HL-60/S4 treated with retinoic acid at 250 ng/mL for 4 days and 3 days (cell line): Measurements from ENCODE around the gene ZIC2.

Experiments used
- in situ Hi-C: fragments of 300-500 bp; cut with MboI; formaldehyde crosslinking; loops from 2 replicates; pipeline ENCODE4 v1.7.0; 2022; ENCODE audit warnings: low sequenced_read_pairs

The ZIC2 gene

DNA sequence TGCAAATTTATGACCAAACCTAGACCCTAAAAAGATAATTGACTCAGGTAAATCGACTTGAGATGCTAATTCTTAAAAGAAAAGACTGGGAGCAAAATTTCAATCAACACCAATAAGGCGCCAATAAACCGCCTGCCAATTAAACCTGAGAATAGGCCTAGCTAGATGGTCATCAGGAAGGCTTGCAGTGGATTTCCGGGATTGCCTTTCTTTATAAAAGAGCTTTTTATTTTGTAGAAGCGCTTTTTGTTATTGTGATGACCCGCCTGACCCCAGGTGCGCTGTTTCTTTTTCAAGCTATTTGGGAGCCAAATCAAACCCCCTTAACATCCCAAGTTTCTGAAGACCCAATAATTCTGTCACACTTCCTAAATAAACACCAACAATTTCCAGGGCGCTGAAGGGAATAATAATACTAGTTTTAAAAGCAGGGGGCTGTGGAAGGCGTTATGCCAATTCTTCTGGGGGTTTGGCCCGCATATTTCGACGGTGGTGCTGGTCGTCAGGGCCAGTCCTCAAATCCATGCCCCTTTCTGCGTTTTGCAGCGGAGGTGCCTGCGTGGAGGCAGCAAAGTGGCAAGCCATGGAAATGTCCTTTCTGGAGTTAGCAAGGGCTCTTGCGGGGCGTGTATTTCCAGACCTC, 7.2 kb upstream of the ZIC2 start:
- in situ Hi-C loops = no loop called here

DNA sequence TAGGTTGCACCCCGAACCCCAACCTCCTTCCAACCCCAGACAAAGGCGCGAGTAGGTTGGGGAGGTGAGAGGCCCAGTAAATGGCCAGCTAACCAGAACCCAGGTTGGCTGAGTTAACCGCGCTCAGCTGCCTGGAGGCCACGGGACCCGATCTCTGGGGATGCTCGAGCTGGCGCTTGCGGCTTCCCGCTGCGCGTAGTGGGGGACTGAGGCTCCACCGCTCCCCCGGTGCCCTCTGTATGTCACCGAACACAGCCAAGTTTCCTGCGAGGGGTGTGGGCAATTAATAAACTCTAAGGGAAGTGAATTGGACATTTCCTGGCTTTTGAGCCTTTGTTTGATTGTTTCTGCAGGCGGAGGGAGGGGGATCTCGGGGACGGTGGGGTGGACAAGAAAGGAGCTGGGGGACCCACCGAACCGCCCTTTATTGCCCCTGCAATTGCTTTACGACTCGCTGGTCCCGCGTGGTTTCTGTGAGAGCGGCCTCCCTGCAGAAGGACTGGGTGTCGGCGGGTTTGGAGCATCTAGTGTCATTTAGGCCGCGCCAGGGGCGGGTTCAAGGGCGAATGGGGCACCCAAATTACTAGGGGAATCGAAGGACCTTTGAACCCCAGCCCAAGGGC, 6.5 kb upstream of the ZIC2 start:
- in situ Hi-C loops = no loop called here

DNA sequence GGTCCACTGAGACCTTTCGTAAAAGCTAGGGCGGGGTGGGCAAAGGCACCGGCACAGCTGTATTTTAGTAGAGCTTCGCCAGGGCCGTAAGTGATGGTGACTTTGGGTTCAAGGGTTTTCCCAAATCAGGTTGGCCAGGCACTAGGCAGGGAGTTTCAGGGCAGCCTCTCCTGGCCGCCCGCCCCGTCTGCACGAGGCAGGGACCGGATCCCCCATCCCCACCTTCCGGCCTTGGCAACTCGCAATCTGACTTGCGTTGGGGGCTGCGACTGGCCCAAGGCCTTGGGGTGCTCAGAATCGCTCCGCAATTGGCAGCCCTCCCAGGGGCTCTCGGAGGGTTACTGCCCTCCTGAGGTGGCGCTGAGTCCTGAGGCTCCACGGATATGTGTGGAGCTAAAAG, 6.0 kb upstream of the ZIC2 start:
- in situ Hi-C loops = no loop called here

DNA sequence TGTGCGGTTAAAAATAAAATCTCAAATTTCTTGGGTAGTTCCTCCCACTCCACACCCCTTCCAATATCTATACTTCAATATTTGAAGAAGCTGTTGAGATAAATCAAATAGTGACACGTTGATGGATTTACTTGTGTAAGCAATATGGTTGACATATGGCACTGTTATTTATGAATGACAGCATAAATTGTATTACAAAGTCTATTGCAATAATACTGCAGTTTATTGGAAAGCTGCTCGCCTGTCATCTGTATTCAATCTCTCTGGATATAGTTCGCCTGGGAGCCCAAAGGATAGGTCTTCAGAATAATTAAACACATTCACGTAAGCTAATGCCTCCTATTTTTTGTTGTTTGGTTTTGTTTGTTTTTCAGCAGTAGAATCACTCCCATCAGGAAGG, 5.0 kb upstream of the ZIC2 start:
- in situ Hi-C loops = no loop called here

DNA sequence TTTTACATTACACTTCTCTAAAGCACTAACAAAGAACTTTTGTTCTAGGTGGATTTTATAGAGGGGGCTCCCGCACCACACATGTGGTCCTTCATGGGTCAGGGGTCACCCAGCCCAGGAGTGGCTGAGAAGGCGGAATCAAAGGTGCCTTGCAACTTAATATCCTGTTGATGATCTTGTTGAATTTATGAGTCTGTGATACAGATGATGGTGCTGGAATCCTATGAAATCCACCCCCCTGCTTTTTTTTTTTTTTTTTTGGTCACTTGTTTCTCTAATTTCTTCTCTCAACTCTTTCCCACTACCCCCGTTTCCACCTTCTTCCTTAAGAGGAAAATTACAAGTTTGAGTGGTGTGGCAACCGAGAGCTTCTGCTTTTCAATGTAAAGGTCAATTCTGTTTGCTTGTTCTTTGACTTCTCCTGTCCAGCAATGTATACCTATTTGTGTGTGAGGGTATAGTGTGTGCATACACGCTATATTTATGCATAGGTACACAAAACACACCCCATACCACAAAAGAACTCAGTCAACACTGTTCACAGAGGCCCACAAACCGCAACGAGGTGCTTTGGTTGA, 4.2 kb upstream of the ZIC2 start:
- in situ Hi-C loops = no loop called here

DNA sequence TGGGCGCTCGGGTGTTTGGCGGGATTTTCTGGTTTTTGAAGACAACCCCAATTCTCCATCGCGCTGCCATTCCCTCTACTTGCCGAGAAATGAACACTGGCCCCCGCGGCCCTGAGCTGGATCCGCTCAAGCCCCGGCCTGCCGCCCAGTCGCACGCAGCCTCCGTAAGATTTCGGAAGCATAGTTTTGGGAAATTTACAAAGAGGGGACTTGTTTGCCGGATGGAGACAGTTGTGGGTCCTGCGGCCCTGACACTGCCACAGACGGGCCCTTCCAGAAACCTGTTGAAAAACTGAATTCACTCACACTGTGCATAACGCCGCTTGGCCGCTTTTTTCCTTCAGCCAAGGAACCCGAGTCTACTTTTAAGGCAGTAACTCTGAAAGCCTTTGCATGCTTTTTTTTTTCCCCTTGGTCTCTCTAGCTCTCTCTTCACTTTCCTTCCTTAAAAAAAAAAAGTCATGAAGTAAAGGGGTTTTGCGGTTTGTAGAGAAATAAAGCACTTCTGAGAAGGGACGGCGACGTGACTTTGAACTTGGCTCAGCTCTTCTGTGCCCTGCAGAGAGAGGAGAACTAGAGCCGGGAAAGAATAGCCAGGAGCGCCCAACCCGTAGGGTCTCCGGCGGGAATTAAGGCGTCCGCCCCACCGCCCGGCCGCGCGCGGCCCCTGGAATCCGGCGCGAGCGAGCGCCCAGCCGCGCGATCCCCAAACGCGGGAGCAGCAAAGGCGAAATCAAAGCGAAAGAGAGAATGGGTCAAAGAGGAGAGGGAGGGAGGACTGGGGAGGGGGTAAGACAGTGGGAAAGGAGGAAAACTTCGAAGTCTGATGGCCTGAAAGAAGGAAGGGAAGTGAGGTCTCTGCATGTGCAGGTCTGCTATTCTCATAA, 3.4 kb upstream of the ZIC2 start:
- in situ Hi-C loops = no loop called here

DNA sequence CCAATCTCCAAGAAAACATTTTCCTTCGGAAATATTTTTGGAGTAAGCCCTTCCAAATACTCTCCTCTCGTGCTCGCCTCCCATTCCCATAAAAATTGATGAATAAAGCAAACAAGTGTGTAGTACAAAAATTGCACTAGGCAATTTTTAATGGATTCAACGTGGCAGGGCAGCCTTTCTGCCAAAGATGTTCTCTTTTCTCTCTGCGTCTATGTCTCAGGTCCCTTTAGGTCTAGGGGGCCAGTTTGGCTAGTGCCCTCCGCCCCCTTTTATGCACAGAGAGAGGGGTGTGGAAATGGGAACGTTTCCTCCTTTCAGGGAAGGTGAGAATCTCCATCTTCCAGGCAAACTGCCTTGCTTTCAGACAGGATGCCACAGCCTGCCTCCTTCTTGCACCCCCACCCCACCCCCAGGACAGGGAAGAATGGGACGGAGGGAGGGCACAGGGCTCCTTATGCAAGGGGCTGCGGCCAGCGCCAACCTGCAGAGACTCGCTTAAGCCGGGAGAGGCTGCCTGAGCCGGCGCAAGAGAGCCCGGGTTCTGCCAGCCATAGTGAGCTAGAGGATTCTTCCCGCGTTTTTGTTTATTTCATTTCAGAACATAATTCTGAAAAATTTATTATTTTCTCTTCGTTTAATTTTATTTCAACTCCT, 2.7 kb upstream of the ZIC2 start:
- in situ Hi-C loops = no loop called here

DNA sequence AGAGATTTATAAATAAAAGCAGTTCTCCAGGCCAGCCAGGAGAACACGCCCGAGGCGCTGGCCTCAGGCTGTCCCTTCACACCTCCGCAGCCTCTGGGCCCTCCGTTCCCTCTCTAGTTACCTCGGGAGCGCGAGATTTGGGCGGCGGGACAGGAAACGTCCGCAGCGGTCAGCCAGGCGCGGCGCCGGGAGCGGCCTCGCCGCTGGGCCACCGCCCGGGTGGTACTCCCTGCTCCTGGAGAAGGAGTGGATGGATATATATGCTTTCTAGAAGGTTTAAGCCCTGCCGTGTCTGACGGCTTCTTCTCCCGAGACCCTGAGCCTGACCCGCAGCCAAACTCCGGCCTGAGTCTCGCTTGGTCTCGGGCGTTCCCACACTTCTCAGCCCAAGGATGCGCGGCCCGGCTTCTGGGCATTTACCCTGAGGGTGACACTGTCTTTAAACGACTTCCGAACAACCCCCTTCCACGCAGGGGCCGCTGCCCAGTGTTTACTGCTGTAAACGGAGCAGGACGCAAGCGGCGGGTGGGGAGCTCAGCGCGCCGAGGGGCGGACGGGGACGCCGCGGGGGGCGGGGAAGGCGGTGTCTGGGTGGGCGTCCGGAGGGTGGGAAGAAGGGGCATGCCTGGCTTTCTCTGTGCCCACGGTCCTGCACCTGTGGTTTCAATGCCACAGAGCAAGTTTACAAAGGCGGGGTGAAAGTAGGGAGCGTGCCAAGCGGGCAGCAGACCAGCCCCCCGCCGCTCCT, 2.0 kb upstream of the ZIC2 start:
- in situ Hi-C loops = no loop called here

DNA sequence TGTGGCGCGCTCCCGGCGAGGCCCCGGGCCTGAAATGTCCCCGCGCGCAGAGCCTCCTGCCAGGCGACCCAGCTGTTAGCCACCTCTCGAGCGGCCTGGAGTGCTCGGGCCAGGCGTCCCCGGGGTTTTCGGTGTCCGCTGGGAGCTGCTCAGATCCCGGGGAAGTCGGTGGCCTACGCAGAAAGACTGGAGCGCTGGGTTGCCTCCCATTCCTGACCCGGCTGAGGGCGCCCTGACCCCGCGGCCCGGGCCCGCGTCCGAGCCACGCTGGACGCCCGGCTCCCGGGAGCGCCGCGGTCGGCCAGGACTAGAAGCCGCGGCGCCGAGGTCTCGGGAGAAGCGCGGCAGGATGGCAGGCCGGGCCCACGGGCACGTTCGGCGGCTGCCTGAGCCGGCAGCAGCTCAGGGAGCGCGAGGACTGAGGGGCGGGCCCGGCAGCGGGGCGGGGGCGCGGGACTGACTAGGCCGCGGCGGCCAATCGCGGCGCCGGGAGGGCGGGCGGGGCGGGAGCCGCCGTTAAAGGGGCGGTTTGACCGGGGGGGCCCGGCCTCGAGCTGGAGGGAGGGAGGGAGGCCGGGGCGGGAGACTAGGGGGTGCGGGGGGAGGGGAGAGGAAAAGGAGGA, 1.3 kb upstream of the ZIC2 start:
- in situ Hi-C loops = no loop called here

DNA sequence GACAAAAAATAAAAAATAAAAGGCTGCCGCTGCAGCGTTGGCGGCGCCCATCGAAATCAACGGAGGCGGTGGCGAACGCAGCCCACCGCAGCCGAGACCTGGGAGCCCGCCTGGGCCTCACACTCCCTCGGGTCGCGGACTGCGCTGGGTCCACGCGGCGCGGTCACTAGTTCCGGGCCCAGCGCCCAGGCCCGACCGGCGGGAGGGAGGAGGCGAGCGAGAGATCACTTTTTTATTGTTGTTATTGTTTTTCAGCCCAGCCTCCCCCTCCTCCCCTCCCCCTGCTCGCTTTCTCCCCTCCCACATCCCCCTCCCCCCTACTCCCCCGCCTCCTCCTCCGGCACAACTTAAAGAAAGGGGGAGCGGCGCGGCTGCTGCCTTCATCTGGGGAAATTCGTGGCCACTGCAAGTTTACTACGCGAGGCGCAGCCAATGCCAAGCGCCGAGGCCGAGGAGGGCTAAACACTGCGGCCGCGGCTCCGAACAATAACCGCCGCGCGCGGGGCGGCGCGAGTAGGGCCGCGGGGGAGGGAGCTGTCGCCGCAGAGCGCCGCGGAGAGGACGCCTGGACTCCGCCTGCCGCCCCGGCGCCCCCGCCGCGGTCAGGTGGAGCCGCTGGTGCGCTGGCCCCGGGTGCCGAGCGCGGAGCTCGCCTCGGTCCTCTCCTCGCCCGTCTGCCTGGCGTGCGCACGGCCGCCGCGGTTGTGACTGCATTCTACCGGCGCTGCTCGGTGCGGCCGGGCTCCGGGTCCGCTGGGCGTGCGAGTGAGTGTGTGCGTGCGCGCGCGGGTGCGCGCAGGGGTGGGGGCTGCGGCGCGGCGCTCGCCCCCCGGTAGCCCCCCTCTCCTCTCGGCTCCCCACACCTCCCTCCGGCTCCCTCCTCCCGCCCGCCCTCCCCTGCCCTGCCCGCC, 505 bp upstream of the ZIC2 start:
- in situ Hi-C loops = no loop called here

DNA sequence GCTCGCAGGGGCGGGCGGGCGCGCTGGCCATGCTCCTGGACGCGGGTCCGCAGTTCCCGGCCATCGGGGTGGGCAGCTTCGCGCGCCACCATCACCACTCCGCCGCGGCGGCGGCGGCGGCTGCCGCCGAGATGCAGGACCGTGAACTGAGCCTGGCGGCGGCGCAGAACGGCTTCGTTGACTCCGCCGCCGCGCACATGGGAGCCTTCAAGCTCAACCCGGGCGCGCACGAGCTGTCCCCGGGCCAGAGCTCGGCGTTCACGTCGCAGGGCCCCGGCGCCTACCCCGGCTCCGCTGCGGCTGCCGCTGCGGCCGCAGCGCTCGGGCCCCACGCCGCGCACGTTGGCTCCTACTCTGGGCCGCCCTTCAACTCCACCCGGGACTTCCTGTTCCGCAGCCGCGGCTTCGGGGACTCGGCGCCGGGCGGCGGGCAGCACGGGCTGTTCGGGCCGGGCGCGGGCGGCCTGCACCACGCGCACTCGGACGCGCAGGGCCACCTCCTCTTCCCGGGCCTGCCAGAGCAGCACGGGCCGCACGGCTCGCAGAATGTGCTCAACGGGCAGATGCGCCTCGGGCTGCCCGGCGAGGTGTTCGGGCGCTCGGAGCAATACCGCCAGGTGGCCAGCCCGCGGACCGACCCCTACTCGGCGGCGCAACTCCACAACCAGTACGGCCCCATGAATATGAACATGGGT, 599 bp downstream of the ZIC2 start:
- in situ Hi-C loops = no loop called here

DNA sequence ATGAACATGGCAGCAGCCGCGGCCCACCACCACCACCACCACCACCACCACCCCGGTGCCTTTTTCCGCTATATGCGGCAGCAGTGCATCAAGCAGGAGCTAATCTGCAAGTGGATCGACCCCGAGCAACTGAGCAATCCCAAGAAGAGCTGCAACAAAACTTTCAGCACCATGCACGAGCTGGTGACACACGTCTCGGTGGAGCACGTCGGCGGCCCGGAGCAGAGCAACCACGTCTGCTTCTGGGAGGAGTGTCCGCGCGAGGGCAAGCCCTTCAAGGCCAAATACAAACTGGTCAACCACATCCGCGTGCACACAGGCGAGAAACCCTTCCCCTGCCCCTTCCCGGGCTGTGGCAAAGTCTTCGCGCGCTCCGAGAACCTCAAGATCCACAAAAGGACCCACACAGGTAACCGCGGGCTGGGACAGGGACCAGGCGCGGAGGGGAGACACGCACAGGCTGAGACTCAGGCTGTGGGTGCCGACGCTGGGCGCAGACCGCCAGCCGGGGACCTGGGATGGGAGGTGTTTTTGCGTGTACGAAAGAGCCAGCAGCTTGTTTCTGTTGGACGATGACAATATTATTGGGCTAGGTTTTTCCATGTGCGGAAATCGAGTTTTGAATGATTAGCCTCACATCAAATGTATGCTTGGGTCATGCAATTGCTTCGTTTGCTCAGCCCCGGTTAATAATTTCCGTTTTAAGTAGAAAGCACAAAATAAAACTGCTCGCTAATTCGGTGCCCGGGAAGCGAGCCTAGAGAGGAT, 1.3 kb downstream of the ZIC2 start:
- in situ Hi-C loops = no loop called here

DNA sequence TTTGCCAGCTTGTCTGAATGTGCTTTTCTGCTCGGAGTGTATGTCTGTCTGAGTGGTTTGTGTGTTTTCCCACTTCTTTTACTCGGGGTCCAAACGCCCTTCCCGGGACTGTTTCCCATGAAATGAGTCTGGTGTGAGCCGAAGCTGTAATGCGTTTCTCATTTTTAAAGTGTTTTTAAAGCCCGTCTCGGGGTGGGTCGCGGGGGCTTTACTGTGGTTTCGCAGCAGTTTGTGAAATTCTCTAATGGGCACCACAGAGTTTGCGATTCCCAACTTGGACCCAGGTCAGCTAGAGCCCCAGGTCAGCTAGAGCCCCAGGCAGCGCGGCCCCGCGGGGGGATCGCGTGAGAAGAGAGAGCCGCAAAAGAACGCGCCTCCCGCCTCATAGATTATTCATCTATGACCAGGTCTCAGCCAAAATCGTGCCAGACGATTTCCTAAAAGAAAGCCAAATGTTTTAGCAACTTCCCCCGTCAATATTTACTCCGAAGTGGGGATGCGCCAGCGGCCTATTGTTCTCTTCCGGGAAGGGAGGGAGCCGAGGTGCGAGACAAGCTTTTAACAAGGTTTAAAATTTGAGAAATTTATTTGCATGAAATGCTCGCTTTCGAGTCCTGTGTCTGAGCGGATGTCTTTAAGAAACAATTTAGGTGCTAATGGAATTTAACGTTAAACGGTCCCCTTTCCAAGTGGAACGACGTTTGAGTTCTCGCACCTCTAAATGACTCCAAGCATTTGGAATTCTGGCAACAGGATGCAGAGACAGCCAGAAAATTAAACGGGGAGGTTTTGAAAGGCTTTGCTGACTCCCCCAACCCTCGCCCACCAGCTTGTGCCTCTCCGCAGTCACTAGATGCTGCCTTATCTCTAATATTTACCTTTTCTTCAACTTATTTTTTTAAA, 2.2 kb downstream of the ZIC2 start:
- in situ Hi-C loops = no loop called here

DNA sequence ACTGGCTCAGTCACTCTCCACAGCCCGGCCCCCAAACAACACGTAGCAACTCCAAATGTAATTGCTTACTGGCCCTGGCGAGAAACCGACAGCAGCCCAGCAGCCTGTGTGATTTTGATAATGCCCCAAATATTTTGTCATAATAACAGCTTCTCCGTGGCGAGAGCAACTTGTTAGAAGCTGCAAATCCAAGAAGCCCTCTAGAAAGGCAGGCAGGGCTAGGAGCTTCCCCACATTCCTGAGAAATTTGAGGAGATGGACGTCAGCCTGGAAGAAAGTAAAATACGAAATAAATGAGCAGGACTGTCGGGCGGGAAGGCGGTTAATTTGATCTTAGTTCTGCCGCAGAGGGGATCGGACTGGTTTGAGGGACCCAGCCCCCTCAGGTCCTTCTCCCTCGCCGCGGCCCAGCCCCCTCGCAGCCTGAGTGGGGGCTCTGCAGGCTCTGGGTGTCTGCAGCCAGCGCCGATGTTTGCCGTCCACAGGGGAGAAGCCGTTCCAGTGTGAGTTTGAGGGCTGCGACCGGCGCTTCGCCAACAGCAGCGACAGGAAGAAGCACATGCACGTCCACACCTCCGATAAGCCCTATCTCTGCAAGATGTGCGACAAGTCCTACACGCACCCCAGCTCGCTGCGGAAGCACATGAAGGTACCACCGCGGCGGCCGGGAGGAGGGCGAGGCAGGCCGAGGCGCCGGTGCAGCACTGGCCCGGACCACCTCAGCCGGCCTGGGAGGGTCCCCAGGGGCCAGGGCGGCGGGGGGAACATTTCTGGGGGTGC, 3.1 kb downstream of the ZIC2 start:
- in situ Hi-C loops = no loop called here

DNA sequence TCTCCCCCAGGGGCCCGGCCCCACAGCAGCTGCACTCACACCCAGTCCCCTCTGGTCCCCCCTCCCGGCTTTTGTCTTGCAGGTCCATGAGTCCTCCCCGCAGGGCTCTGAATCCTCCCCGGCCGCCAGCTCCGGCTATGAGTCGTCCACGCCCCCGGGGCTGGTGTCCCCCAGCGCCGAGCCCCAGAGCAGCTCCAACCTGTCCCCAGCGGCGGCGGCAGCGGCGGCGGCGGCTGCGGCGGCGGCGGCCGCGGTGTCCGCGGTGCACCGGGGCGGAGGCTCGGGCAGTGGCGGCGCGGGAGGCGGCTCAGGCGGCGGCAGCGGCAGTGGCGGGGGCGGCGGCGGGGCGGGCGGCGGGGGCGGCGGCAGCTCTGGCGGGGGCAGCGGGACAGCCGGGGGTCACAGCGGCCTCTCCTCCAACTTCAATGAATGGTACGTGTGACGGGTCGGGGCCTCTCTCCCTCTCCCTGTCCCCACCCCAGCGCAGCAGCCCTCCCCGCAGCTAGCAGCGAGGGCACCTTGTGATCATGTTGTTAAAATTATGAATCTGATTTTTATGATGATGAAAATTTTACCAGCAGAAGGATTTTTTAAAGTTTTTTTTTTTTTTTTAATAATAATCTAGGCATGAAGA, 3.8 kb downstream of the ZIC2 start:
- in situ Hi-C loops = no loop called here
